ENCODE data around the gene UGT3A1. TPM values are rescaled to one million over a fixed set of nuclear protein-coding genes. Genes with fewer than 3 reads are reported as not detected.
A peak's percentile ranks its signal among the peaks of the same experiment; 100 is the strongest.
"Not testable (repeated sequence)": the region's sequence is repeated elsewhere in the genome, so short reads cannot be mapped to it uniquely, and the experiment has no call there.

The UGT3A1 gene
- total RNA-seq = not detected in 3 replicates

- no peak for TF ChIP-seq CTCF (IDR thresholded peaks at IDR 0.05; ENCODE audit: unreplicated experiment)
- Mint-ChIP-seq H3K36me3 (no peaks in the 10 kb centered on the region), H3K9me3 (no peaks in the 10 kb centered on the region), H3K27me3 (ENCODE audit: low read depth) (peaks cover 49% of the 10 kb centered on the region), H3K4me3 (peak within 1 kb of the TSS; percentile 57), H3K4me1 (peaks cover 10% of the 10 kb centered on the region), H3K27ac (no peak within 1 kb of the TSS)
- DNase-seq (ENCODE audit: low spot score in 2 of 2, unreplicated experiment in 2 of 2) = peak in 1 of 2 experiments; percentile 39
These were observed at the start of gene UGT3A1 for GRCh38 chr5:35990941-35991611. UGT3A1 (minus strand) TSS chr5:35991390; CDS start chr5:35991240, 150 bp downstream.

GRCh38 chr5:36035696-36036095 is 44.5 kb upstream of the UGT3A1 start:
- no peak for DNase-seq (ENCODE audit: low spot score in 2 of 2, unreplicated experiment in 2 of 2)
- no peaks in the 10 kb centered on the region for H3K27me3 Mint-ChIP-seq (ENCODE audit: low read depth)
- no peak for TF ChIP-seq CTCF (IDR thresholded peaks at IDR 0.05; ENCODE audit: unreplicated experiment)
- no peak overlapping the region for H3K4me3 Mint-ChIP-seq
- H3K27ac Mint-ChIP-seq = no peak overlapping the region
- no peaks in the 10 kb centered on the region for H3K36me3 Mint-ChIP-seq
- no peaks in the 10 kb centered on the region for H3K9me3 Mint-ChIP-seq
- H3K4me1 Mint-ChIP-seq = no peaks in the 10 kb centered on the region

GRCh38 chr5:36034536-36035134 is 43.4 kb upstream of the UGT3A1 start:
- H3K9me3 Mint-ChIP-seq; H3K27ac Mint-ChIP-seq; H3K36me3 Mint-ChIP-seq; H3K4me1 Mint-ChIP-seq; DNase-seq (ENCODE audit: low spot score in 2 of 2, unreplicated experiment in 2 of 2); H3K27me3 Mint-ChIP-seq (ENCODE audit: low read depth); H3K4me3 Mint-ChIP-seq: not testable (repeated sequence)

GRCh38 chr5:36033486-36033885 is 42.3 kb upstream of the UGT3A1 start:
- H3K27ac Mint-ChIP-seq = no peak overlapping the region
- no peaks in the 10 kb centered on the region for H3K4me1 Mint-ChIP-seq
- no peak overlapping the region for H3K4me3 Mint-ChIP-seq
- H3K27me3 Mint-ChIP-seq (ENCODE audit: low read depth) = no peaks in the 10 kb centered on the region
- no peak for TF ChIP-seq CTCF (IDR thresholded peaks at IDR 0.05; ENCODE audit: unreplicated experiment)
- no peak for DNase-seq (ENCODE audit: low spot score in 2 of 2, unreplicated experiment in 2 of 2)
- no peaks in the 10 kb centered on the region for H3K9me3 Mint-ChIP-seq
- no peaks in the 10 kb centered on the region for H3K36me3 Mint-ChIP-seq

- Mint-ChIP-seq H3K36me3 (no peaks in the 10 kb centered on the region), H3K27me3 (ENCODE audit: low read depth) (no peaks in the 10 kb centered on the region), H3K4me1 (no peaks in the 10 kb centered on the region), H3K4me3 (no peak overlapping the region), H3K27ac (no peak overlapping the region), H3K9me3 (no peaks in the 10 kb centered on the region)
- no peak for TF ChIP-seq CTCF (IDR thresholded peaks at IDR 0.05; ENCODE audit: unreplicated experiment)
- no peak for DNase-seq (ENCODE audit: low spot score in 2 of 2, unreplicated experiment in 2 of 2)
These were observed 41.9 kb upstream of the UGT3A1 start for GRCh38 chr5:36033047-36033446.

- Mint-ChIP-seq H3K27ac (no peak overlapping the region), H3K4me1 (no peaks in the 10 kb centered on the region), H3K9me3 (peaks cover 4% of the 10 kb centered on the region), H3K4me3 (no peak overlapping the region), H3K36me3 (no peaks in the 10 kb centered on the region), H3K27me3 (ENCODE audit: low read depth) (no peaks in the 10 kb centered on the region)
- no peak for DNase-seq (ENCODE audit: low spot score in 2 of 2, unreplicated experiment in 2 of 2)
- no peak for TF ChIP-seq CTCF (IDR thresholded peaks at IDR 0.05; ENCODE audit: unreplicated experiment)
These were observed 40.0 kb upstream of the UGT3A1 start for GRCh38 chr5:36031223-36031622.
